Measurements from ENCODE around the gene PTGFRN.
"Not testable (repeated sequence)": the region's sequence is repeated elsewhere in the genome, so short reads cannot be mapped to it uniquely, and the experiment has no call there.

The PTGFRN gene

GRCh38 chr1:116909512-116910378, at the start of gene PTGFRN:
PTGFRN (plus strand) TSS chr1:116909916; CDS start chr1:116910204, 288 bp downstream.
- no peaks in the 10 kb centered on the region for H3K36me3 ChIP-seq (ENCODE audit: low read length)
- no peak within 1 kb of the TSS for H3K9ac ChIP-seq (ENCODE audit: low read length)
- no peak for TF ChIP-seq EZH2phosphoT487 (conservative IDR thresholded peaks at IDR 0.05; ENCODE audit: low read length)
- TF ChIP-seq CTCF (IDR thresholded peaks at IDR 0.05; ENCODE audit: insufficient read depth, low read length, poor library complexity, severe bottlenecking): no peak
- no peak within 1 kb of the TSS for H3K4me3 ChIP-seq (ENCODE audit: insufficient read depth, low read length, poor library complexity, severe bottlenecking)
- no peaks in the 10 kb centered on the region for H3F3A ChIP-seq (ENCODE audit: insufficient read depth)
- H3K9me2 ChIP-seq (replicated peaks; ENCODE audit: insufficient read depth, low read length): no peaks in the 10 kb centered on the region
- no peaks in the 10 kb centered on the region for H3K27me3 ChIP-seq (ENCODE audit: low read length)
- H3K9me3 ChIP-seq (ENCODE audit: insufficient read depth, low read length): no peaks in the 10 kb centered on the region
- H3K27ac ChIP-seq (ENCODE audit: low read depth, low read length): no peak within 1 kb of the TSS
- H2AFZ ChIP-seq (ENCODE audit: low read depth, low read length, severe bottlenecking): no peak within 1 kb of the TSS
- no peak within 1 kb of the TSS for H3K4me2 ChIP-seq (ENCODE audit: low read depth, low read length, poor library complexity, severe bottlenecking)
- no peaks in the 10 kb centered on the region for H4K20me1 ChIP-seq (ENCODE audit: low read depth, low read length)
- no peaks in the 10 kb centered on the region for H3K79me2 ChIP-seq (ENCODE audit: insufficient read depth, low read length)

GRCh38 chr1:116860167-116860566, 49.5 kb upstream of the PTGFRN start:
- H3K4me3 ChIP-seq (ENCODE audit: insufficient read depth, low read length, poor library complexity, severe bottlenecking); H2AFZ ChIP-seq (ENCODE audit: low read depth, low read length, severe bottlenecking): not testable (repeated sequence)

GRCh38 chr1:116861137-116861536, 48.6 kb upstream of the PTGFRN start:
- no peak overlapping the region for H2AFZ ChIP-seq (ENCODE audit: low read depth, low read length, severe bottlenecking)
- no peaks in the 10 kb centered on the region for H3K36me3 ChIP-seq (ENCODE audit: low read length)
- H3K4me2 ChIP-seq (ENCODE audit: low read depth, low read length, poor library complexity, severe bottlenecking): no peak overlapping the region
- no peaks in the 10 kb centered on the region for H3F3A ChIP-seq (ENCODE audit: insufficient read depth)
- H3K9me3 ChIP-seq (ENCODE audit: insufficient read depth, low read length): no peaks in the 10 kb centered on the region
- H3K27me3 ChIP-seq (ENCODE audit: low read length): no peaks in the 10 kb centered on the region
- H3K9me2 ChIP-seq (replicated peaks; ENCODE audit: insufficient read depth, low read length): no peaks in the 10 kb centered on the region
- no peak for TF ChIP-seq EZH2phosphoT487 (conservative IDR thresholded peaks at IDR 0.05; ENCODE audit: low read length)
- no peak for TF ChIP-seq CTCF (IDR thresholded peaks at IDR 0.05; ENCODE audit: insufficient read depth, low read length, poor library complexity, severe bottlenecking)
- H3K4me3 ChIP-seq (ENCODE audit: insufficient read depth, low read length, poor library complexity, severe bottlenecking): no peak overlapping the region
- no peak overlapping the region for H3K27ac ChIP-seq (ENCODE audit: low read depth, low read length)
- H3K79me2 ChIP-seq (ENCODE audit: insufficient read depth, low read length): no peaks in the 10 kb centered on the region
- H4K20me1 ChIP-seq (ENCODE audit: low read depth, low read length): no peaks in the 10 kb centered on the region
- H3K9ac ChIP-seq (ENCODE audit: low read length): no peak overlapping the region

More at GRCh38 chr1:116860167-116860566, 49.5 kb upstream of the PTGFRN start:
- not testable (repeated sequence) for H3K27me3 ChIP-seq (ENCODE audit: low read length); H3K27ac ChIP-seq (ENCODE audit: low read depth, low read length); H3K4me2 ChIP-seq (ENCODE audit: low read depth, low read length, poor library complexity, severe bottlenecking); H3K9ac ChIP-seq (ENCODE audit: low read length); H3K9me3 ChIP-seq (ENCODE audit: insufficient read depth, low read length); H3K36me3 ChIP-seq (ENCODE audit: low read length); H3F3A ChIP-seq (ENCODE audit: insufficient read depth); H4K20me1 ChIP-seq (ENCODE audit: low read depth, low read length); H3K79me2 ChIP-seq (ENCODE audit: insufficient read depth, low read length); H3K9me2 ChIP-seq (replicated peaks; ENCODE audit: insufficient read depth, low read length)

GRCh38 chr1:116863031-116863430, 46.7 kb upstream of the PTGFRN start:
- H3K27ac ChIP-seq (ENCODE audit: low read depth, low read length); H3K9ac ChIP-seq (ENCODE audit: low read length); H3K36me3 ChIP-seq (ENCODE audit: low read length); H3K4me2 ChIP-seq (ENCODE audit: low read depth, low read length, poor library complexity, severe bottlenecking); H3K79me2 ChIP-seq (ENCODE audit: insufficient read depth, low read length); H4K20me1 ChIP-seq (ENCODE audit: low read depth, low read length); H2AFZ ChIP-seq (ENCODE audit: low read depth, low read length, severe bottlenecking); H3K27me3 ChIP-seq (ENCODE audit: low read length); H3K9me3 ChIP-seq (ENCODE audit: insufficient read depth, low read length); H3F3A ChIP-seq (ENCODE audit: insufficient read depth); H3K9me2 ChIP-seq (replicated peaks; ENCODE audit: insufficient read depth, low read length); H3K4me3 ChIP-seq (ENCODE audit: insufficient read depth, low read length, poor library complexity, severe bottlenecking): not testable (repeated sequence)

- not testable (repeated sequence) for H3K4me2 ChIP-seq (ENCODE audit: low read depth, low read length, poor library complexity, severe bottlenecking); H3K9me3 ChIP-seq (ENCODE audit: insufficient read depth, low read length); H3K79me2 ChIP-seq (ENCODE audit: insufficient read depth, low read length); H4K20me1 ChIP-seq (ENCODE audit: low read depth, low read length); H3K27me3 ChIP-seq (ENCODE audit: low read length); H3K4me3 ChIP-seq (ENCODE audit: insufficient read depth, low read length, poor library complexity, severe bottlenecking); H3K36me3 ChIP-seq (ENCODE audit: low read length); H3K9ac ChIP-seq (ENCODE audit: low read length); H3F3A ChIP-seq (ENCODE audit: insufficient read depth); H3K9me2 ChIP-seq (replicated peaks; ENCODE audit: insufficient read depth, low read length); H3K27ac ChIP-seq (ENCODE audit: low read depth, low read length); H2AFZ ChIP-seq (ENCODE audit: low read depth, low read length, severe bottlenecking)
Measured at GRCh38 chr1:116866478-116866877, 43.2 kb upstream of the PTGFRN start.
